IgD-negative memory B cell (primary cell): Measurements from ENCODE around the gene ERC1. TPM values are rescaled to one million over a fixed set of nuclear protein-coding genes. Genes with fewer than 3 reads are reported as not detected.

Source experiments
- H3K27ac Mint-ChIP-seq, 3 donors: one replicate each; pipeline ENCODE4 v1.8.0; 2020 to 2022; ENCODE audit warnings: mild to moderate bottlenecking in 3 of 3, mixed read lengths in 3 of 3, moderate library complexity in 1 of 3
- H3K27me3 Mint-ChIP-seq: one replicate; pipeline ENCODE4 v1.8.0; 2021; ENCODE audit warnings: mixed read lengths
- H3K36me3 Mint-ChIP-seq: one replicate; pipeline ENCODE4 v1.8.0; 2020; ENCODE audit warnings: mild to moderate bottlenecking, mixed read lengths
- H3K4me1 Mint-ChIP-seq, 3 donors: one replicate each; pipeline ENCODE4 v1.8.0; 2020 to 2022; ENCODE audit warnings: mixed read lengths in 3 of 3, mild to moderate bottlenecking in 1 of 3
- H3K4me3 Mint-ChIP-seq, 4 donors: one replicate each; pipeline ENCODE4 v1.8.0; 2020 to 2022; ENCODE audit warnings: mild to moderate bottlenecking in 4 of 4, mixed read lengths in 4 of 4, moderate library complexity in 3 of 4
- H3K9me3 Mint-ChIP-seq, 3 donors: one replicate each; pipeline ENCODE4 v1.8.0; 2020 to 2021; ENCODE audit warnings: mixed read lengths in 3 of 3, mild to moderate bottlenecking in 1 of 3
- polyA plus RNA-seq: library from polyadenylated mRNA; unstranded; fragments of 300-500 nt; fragmentation: Illumina TruSeq; gene quantifications from one replicate; pipeline ENCODE4 v1.2.3, GENCODE V29; 2021

ERC1 gene
- polyA plus RNA-seq, 1 donor from 2014 or later = 16.5 TPM

- Mint-ChIP-seq H3K4me3 (peak overlapping the region in 1 of 4 donors; percentile 37), H3K27me3 (peaks cover 6% of the 10 kb centered on the region), H3K36me3 (peaks cover 2% of the 10 kb centered on the region), H3K9me3 (no peaks in the 10 kb centered on the region), H3K27ac (peak overlapping the region in 1 of 3 donors; percentile 59), H3K4me1 (peaks cover 0 to 2% (median 1%) of the 10 kb centered on the region in 3 donors)
Observed at GRCh38 chr12:1498199-1498740, 507.2 kb downstream of the ERC1 start.

DNA sequence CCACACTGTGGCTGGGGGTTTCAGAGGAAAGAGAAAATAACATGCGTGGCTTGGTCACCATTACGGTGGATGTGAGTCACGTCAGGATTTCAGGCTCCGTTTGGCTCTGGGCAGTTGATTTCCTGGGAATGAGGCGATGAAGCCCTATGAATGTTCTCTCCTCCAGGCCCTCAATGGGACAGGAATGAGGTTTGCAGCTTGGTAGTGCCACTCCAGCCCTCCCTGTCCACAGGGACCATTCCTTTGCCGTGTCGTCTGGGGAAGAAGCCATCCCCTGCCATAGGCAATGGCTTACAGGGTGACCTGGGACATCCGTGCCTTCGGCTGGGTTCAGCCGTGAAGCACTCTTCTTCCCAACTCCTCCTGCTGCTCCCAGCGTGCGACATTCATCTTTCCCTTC is 508.3 kb downstream of the ERC1 start:
- H3K4me1 Mint-ChIP-seq = peaks cover 0 to 5% (median 4%) of the 10 kb centered on the region in 3 donors
- no peaks in the 10 kb centered on the region for H3K9me3 Mint-ChIP-seq
- H3K27ac Mint-ChIP-seq = no peak overlapping the region
- peaks cover 13% of the 10 kb centered on the region for H3K27me3 Mint-ChIP-seq
- no peaks in the 10 kb centered on the region for H3K36me3 Mint-ChIP-seq
- no peak overlapping the region for H3K4me3 Mint-ChIP-seq

- H3K9me3 Mint-ChIP-seq = no peaks in the 10 kb centered on the region
- H3K36me3 Mint-ChIP-seq = peaks cover 3% of the 10 kb centered on the region
- H3K27ac Mint-ChIP-seq = no peak overlapping the region
- H3K4me3 Mint-ChIP-seq = no peak overlapping the region
- H3K27me3 Mint-ChIP-seq = peaks cover 19% of the 10 kb centered on the region
- peaks cover 0 to 10% (median 6%) of the 10 kb centered on the region in 3 donors for H3K4me1 Mint-ChIP-seq
Observed at GRCh38 chr12:1500095-1500801, 509.2 kb downstream of the ERC1 start.

DNA sequence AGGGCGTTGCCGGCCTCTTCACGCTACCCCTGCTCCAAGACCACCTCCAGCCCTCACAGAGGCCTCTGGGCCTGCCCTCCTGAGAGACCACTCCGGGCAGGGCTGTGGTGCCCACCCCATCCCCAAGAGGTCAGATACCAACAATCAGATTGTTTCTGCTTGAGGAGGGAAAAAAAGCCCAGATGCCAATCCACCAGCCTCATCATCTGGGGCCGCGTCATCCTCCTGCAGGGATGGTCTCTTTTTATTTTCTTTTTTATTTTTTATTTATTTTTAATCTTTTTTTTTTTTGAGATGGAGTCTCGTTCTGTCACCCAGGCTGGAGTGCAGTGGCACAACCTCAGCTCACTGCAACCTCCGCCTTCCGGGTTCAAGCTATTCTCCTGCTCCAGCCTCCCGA is 510.0 kb downstream of the ERC1 start:
- no peaks in the 10 kb centered on the region for H3K9me3 Mint-ChIP-seq
- H3K36me3 Mint-ChIP-seq = peaks cover 3% of the 10 kb centered on the region
- no peak overlapping the region for H3K4me3 Mint-ChIP-seq
- H3K27me3 Mint-ChIP-seq = peaks cover 21% of the 10 kb centered on the region
- H3K27ac Mint-ChIP-seq = no peak overlapping the region
- peaks cover 0 to 10% (median 6%) of the 10 kb centered on the region in 3 donors for H3K4me1 Mint-ChIP-seq

DNA sequence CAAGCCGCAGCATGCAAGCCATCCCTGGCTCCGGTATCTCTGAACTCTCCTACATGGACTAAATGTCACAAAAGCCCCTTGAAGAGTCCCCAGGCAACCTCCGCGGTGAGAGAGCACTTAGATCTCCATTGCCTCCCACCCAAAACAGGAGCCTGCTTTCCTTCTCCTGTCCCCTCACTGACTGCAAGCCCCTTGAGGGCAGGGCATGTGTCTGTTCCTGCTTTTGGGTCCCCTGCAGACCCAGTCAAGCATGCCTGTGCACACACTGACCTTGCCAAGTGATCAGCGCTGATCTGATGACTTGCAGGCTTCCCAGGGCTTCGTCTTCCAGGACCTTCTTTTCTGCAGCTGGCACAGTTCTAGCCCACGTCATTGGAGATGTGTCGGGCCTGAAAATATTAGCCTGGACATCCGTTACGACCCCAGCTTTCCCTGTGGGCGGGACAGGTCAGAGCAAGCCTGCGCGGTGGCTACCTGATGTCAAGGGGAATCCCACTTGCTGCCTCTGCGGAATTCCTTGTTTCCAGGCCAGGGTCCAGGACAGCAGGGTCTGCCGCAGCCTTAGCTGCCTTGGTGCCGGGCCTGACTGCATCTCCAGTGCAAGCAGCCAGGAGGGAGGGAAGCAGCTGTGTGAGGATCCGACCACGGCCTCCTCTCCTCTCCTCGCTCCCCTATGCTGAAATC is 510.8 kb downstream of the ERC1 start:
- H3K4me3 Mint-ChIP-seq = no peak overlapping the region
- H3K9me3 Mint-ChIP-seq = no peaks in the 10 kb centered on the region
- no peak overlapping the region for H3K27ac Mint-ChIP-seq
- H3K27me3 Mint-ChIP-seq = peaks cover 21% of the 10 kb centered on the region
- peaks cover 3% of the 10 kb centered on the region for H3K36me3 Mint-ChIP-seq
- H3K4me1 Mint-ChIP-seq = peaks cover 0 to 10% (median 6%) of the 10 kb centered on the region in 3 donors

- Mint-ChIP-seq H3K27me3 (peaks cover 21% of the 10 kb centered on the region), H3K4me3 (no peak overlapping the region), H3K27ac (no peak overlapping the region), H3K36me3 (peaks cover 3% of the 10 kb centered on the region), H3K4me1 (peaks cover 0 to 10% (median 6%) of the 10 kb centered on the region in 3 donors), H3K9me3 (no peaks in the 10 kb centered on the region)
Observed at GRCh38 chr12:1502379-1502720, 511.3 kb downstream of the ERC1 start.

DNA sequence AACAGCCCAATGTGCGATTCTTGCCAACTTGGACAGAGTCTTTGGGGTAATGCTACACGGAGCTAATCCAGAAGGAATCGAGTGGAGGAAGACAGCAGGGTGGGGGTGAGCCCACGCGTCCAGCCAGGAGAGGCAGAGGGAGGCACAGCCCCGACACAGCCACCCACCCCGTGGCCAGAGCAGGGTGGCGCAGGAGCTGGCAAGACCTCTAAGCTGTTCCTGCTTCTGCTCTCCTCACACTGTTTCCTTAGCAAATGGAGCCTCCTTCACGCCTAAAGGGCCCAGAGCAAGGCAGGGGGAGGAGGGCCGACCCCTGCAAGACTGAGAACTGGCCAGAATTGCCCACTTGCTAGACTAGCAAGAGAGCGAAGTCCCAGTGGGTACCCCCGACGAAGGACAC is 511.8 kb downstream of the ERC1 start:
- Mint-ChIP-seq H3K9me3 (no peaks in the 10 kb centered on the region), H3K27ac (no peak overlapping the region), H3K27me3 (peaks cover 21% of the 10 kb centered on the region), H3K4me1 (peaks cover 0 to 10% (median 6%) of the 10 kb centered on the region in 3 donors), H3K36me3 (peaks cover 3% of the 10 kb centered on the region), H3K4me3 (no peak overlapping the region)

GRCh38 chr12:1503281-1503711 is 512.3 kb downstream of the ERC1 start:
- Mint-ChIP-seq H3K27me3 (peaks cover 21% of the 10 kb centered on the region), H3K27ac (no peak overlapping the region), H3K4me1 (peaks cover 0 to 9% (median 6%) of the 10 kb centered on the region in 3 donors), H3K36me3 (peaks cover 3% of the 10 kb centered on the region), H3K9me3 (no peaks in the 10 kb centered on the region), H3K4me3 (no peak overlapping the region)

DNA sequence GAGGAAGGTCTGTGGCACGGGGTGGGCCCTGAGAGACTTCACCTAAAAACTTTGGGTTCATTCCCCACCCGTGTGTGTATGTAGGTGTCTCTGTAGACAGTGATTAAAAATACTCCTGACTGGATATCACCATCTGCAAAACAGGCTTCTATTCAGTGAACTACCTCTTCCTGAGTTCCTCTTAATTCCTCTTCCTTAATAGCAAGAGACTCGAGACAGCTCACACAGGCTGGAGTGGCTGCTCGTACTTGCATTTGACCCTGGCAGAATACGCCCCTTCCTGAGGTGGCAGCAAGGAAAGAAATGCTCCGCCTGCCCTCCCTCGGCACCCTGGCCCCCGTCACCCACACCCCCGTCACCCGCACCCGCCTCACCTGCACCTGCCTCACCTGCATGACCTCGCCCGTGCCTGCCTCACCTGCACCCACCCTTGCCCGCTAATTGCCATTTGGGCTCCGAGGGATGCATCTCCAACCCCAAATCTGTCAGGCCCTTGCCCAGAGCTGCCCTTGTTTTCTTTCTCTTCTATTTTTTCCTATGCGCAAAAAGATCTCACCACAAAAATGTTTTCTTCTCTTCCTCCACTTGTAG is 513.4 kb downstream of the ERC1 start:
- peak overlapping the region in 2 of 4 donors; percentile 41 to 84 for H3K4me3 Mint-ChIP-seq
- H3K27ac Mint-ChIP-seq = no peak overlapping the region
- peaks cover 3% of the 10 kb centered on the region for H3K36me3 Mint-ChIP-seq
- no peaks in the 10 kb centered on the region for H3K9me3 Mint-ChIP-seq
- peaks cover 0 to 9% (median 6%) of the 10 kb centered on the region in 3 donors for H3K4me1 Mint-ChIP-seq
- peaks cover 23% of the 10 kb centered on the region for H3K27me3 Mint-ChIP-seq

DNA sequence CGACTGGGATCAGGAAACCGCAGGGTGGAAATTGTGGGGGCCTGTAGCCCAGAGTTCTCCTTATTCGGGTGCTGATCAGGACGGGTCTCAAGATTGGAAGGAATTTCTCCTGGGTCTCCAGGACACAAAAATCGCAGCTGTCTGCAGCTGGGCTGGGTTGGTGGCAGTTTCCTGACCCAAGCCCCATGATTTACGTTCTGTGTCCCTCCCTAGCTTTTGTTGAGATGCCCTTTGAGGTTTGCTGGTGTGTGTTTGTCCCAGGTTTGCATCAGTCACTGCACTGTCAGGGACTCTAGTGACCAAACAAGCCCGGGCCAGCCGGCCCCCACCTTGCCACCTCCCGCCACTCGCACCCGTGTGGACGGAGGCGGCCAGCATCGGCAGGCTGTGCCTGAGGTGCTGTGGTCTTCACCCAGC is 513.9 kb downstream of the ERC1 start:
- Mint-ChIP-seq H3K27ac (no peak overlapping the region), H3K9me3 (no peaks in the 10 kb centered on the region), H3K27me3 (peaks cover 23% of the 10 kb centered on the region), H3K4me3 (peak overlapping the region in 1 of 4 donors; percentile 84), H3K4me1 (peaks cover 0 to 9% (median 6%) of the 10 kb centered on the region in 3 donors), H3K36me3 (peaks cover 3% of the 10 kb centered on the region)

DNA sequence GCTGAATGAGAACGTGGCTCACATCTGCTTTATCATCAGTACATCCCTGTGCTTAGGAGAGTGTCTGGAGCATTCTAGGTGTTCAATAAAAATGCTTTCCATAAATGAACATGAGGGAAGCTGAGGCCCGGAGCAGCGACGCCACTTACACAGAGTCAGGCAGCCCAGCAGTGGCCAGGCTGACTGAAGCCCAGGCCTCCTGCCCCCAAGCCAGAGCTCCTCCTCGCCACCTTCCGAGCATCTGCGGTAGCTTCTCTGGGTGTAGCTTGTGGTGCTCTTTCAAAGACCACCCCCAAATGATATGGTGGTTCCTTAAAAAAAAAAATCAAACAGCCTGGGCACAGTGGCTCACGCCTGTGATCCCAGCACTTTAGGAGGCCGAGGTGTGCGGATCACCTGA is 514.6 kb downstream of the ERC1 start:
- Mint-ChIP-seq H3K4me1 (peaks cover 0 to 9% (median 6%) of the 10 kb centered on the region in 3 donors), H3K27me3 (peaks cover 23% of the 10 kb centered on the region), H3K9me3 (no peaks in the 10 kb centered on the region), H3K27ac (no peak overlapping the region), H3K36me3 (peaks cover 3% of the 10 kb centered on the region), H3K4me3 (no peak overlapping the region)

DNA sequence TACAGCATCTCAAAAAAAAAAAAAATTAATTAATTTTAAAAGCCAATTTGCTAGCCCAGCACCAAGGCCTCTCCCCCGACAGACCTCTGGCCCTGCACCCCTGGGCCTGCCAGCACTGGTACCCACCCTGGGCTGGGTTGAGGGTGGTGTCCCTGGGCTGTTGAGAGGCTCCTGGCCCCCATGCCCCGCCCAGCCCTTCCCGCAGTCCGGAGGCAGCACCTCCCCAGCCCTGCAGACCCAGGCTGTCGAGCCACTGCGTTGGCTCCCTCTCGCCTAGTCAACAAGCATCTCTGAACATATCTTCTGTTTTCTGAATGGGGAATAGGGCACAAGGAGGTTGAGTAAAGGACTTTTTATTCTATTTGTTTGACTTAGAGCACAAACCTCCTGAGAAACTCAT is 516.3 kb downstream of the ERC1 start:
- H3K4me1 Mint-ChIP-seq = peaks cover 0 to 9% (median 6%) of the 10 kb centered on the region in 3 donors
- H3K27me3 Mint-ChIP-seq = peaks cover 23% of the 10 kb centered on the region
- no peak overlapping the region for H3K4me3 Mint-ChIP-seq
- no peak overlapping the region for H3K27ac Mint-ChIP-seq
- no peaks in the 10 kb centered on the region for H3K9me3 Mint-ChIP-seq
- H3K36me3 Mint-ChIP-seq = peaks cover 3% of the 10 kb centered on the region

GRCh38 chr12:1509413-1510052 is 518.5 kb downstream of the ERC1 start:
- no peak overlapping the region for H3K4me3 Mint-ChIP-seq
- peaks cover 2% of the 10 kb centered on the region for H3K36me3 Mint-ChIP-seq
- H3K27me3 Mint-ChIP-seq = peaks cover 8% of the 10 kb centered on the region
- H3K9me3 Mint-ChIP-seq = peaks cover 0 to 2% (median 2%) of the 10 kb centered on the region in 3 donors
- no peak overlapping the region for H3K27ac Mint-ChIP-seq
- H3K4me1 Mint-ChIP-seq = peaks cover 0 to 5% (median 3%) of the 10 kb centered on the region in 3 donors

- H3K9me3 Mint-ChIP-seq = peaks cover 0 to 2% (median 2%) of the 10 kb centered on the region in 3 donors
- no peak overlapping the region for H3K27ac Mint-ChIP-seq
- H3K4me1 Mint-ChIP-seq = peaks cover 0 to 2% (median 0%) of the 10 kb centered on the region in 3 donors
- H3K27me3 Mint-ChIP-seq = peaks cover 4% of the 10 kb centered on the region
- no peaks in the 10 kb centered on the region for H3K36me3 Mint-ChIP-seq
- no peak overlapping the region for H3K4me3 Mint-ChIP-seq
Observed at GRCh38 chr12:1510056-1510812, 519.2 kb downstream of the ERC1 start.
